GM19452 (cell line): Measurements from ENCODE around the gene SCRN2.

ENCODE experiments used
- ATAC-seq: cut with Tn5 transposase; IDR thresholded peaks from one replicate; pipeline ENCODE4 v1.9.1; 2021; ENCODE audit not compliant: unreplicated experiment

Gene SCRN2

DNA sequence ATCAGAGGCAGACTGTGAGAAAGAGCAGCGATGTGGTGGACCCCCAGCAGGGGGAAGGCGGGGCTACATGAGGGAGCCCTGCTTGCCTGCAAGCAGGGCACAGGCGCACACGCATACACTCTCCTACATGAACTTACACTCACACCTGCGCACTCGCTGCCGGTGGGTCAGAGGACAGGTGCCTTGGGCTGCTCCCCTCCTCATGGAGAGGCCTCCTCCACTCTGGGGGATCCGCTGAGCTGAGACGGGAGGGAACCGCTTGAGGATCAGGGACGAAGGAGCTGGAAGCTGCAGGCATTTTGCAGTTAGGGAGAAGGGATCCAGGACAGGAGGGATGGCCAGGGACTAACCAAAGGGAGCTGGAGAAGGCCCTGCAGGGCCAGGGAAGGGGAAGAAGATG is 33.7 kb downstream of the SCRN2 start:
- ATAC-seq: no peak

DNA sequence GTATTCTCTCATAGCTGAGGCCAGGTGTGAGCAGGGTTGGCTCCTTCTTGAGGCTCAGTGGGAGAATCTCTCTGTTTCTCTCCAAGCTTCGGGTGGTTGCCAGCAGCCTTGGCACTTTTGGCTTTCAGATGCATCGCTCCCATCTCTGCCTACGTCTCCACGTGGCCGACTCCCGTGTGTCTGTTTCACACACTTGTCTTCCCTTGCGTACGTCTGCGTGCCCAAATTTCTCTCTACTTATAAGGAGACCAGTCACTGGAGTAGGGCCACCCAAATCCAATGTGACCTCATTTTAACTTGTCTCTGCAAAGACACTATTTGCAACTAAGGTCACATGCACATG is 34.2 kb downstream of the SCRN2 start:
- ATAC-seq: no peak

DNA sequence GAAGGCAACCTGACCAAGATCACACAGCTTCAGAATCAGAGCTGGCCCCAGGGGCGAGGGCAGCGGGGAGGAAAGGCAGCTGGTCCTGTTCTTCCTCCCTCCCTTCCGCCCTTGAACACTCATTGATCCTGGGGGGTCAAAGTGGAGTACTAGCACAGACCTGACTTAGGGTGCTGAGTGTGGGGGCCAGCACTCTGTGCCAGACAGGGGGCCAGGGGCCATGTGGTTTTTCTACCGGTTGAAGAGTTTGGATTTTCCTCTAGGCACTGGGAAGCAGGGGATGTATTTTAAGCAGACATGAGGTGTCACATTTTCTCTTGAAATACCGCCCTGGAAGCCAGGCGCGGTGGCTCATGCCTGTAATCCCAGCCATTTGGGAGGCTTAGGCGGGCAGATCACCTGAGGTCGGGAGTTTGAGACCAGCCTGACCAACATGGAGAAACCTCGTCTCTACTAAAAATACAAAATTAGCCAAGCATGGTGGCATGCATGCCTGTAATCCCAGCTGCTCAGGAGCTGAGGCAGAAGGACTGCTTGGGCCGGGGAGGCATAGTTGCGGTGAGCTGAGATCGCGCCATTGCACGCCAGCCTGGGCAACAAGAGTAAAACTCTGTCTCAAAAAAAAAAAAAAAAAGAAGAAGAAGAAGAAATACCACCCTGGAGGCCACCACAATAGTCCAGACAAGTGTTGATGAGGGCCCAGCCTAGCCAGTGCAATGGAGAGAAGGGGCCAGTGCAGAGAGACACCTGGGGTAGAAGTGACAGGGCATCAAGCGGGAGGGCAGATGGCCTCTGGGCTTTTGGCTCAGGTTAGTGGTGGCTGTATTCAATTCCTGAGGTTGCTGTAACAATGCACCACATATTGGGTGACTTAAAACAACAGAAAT is 34.8 kb downstream of the SCRN2 start:
- ATAC-seq: no peak

DNA sequence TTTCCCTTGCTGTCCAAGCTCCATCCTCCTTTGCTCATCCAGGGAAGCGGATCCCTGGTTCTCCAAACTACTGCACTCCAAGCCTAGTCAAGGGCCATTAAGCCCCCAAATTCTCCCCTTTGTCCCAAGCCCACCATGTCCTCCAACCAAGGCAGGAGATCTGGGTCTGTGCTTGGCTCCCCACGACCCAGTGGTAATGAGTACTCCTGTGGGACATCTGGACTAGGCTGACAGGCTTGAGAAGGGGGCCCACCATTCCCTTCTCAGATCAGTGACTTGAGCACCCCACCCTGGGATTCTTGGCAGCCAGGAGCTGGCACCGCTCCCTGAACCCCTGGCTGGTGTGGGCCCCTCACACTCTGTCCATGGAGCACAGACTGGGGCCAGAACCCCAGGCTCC is 36.6 kb downstream of the SCRN2 start:
- ATAC-seq: no peak

DNA sequence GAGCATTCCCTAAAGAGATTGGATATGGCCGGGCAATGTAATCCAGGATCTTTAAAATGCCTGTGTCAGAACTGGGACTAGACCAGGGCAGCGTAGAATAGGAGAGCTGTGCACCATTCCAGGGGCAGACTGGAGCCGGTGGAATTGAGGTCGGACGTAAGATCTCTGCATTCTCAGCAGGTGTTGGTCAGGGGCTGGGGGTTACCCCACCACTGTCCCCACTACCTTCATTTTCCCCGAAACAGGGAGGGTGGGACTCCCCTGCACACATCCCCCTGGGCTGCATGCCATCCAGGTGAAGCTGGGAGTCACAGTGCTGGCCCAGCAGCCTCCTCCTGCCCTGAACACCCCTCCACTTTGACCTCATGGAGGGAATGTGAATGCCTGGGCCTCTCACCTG is 37.3 kb downstream of the SCRN2 start:
- ATAC-seq: no peak

DNA sequence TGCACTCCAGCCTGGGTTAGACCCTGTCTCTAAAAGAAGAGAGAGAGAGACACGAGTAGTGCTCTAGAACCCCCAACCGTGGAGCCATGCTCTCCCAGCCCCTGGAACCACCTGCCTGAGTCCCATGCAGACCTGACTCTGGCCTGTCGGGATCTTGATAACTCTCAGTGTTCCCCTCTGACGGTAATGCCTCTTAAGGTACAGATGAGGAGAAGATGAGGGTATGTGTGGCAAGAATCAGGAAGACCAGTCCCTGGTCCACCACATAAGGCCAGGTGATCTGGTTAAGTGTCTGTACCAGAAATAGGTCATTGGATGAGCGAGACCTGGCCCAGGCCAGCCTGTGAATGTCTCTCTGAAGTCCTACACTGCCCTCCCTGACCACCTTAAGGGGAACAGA is 37.9 kb downstream of the SCRN2 start:
- no peak for ATAC-seq

DNA sequence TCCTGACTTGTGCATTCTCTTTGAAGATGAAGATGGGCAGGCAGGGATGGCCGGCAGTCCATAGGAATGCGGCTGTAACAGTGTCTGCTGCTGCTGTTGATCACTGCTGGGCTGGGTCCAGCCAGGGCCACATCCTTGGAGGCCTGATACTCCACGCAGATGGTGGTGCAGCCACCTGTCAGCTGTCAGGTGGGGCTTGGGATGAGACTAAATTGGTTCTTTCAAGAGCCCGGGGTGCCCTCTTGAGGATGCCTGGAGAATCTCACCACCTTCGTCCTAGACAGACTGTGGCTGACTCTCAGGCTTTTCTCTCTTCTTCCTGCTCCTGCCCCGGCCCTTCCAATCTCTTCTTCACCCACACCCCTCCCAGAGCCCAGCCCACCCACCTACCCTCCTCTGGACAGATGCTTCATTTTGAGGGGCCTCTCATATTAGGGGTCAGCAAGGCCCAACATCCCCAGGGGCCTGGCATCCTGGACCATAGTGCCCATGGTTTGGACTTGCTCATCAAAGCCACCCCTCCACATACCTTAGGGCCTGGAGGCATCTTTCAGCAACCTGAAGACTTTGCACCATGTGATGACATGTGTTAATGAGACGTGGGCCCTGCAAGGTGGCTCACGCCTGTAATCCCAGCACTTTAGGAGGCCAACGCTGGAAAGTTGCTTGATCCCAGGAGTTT is 38.6 kb downstream of the SCRN2 start:
- no peak for ATAC-seq

DNA sequence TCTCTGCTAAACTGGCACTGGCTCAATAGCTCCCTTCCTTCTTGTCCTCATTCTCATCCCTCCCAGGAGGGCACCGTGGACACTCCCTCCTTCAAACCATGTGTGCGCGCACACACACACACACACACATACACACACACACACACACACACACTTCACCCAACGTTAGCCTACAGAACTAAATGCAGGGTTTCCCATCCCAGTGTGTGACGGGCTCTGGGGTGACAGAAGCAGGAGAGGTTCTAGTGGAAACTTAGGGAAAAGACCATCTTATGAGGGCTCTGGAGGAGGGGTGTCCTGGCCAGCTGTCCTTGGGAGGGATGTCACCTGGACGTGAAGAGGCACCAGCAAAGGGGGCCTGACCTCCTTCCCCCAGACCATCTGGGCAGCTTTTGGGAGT is 39.2 kb downstream of the SCRN2 start:
- no peak for ATAC-seq

DNA sequence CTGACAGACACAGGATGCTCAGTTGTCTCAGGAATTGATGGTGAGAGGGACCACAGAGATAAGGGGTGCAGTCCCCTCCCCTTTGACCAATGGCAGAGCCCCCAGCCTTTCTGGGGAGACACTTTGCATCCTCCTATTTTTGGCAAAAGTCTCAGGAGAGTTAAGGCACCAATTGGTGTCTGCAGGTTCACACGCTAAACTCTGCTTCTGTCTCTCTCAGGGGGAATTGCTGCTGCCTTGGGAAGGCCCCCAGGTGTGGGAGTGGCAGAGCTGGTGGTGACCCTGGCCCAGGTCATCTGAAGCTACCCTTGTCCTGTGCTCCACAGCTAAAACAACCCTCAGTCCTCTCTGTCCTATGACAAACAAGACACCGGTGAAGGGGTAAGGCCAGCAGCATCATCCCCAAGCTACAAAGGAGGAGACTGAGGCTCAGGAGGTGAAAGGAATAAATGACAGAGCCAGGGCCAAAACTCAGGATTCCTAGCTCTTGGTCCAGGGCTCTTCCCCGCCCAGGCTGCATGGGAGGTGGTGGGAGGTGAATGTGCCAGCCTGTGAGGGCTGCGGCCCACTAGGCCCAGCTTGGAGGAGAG is 39.8 kb downstream of the SCRN2 start:
- ATAC-seq: no peak

DNA sequence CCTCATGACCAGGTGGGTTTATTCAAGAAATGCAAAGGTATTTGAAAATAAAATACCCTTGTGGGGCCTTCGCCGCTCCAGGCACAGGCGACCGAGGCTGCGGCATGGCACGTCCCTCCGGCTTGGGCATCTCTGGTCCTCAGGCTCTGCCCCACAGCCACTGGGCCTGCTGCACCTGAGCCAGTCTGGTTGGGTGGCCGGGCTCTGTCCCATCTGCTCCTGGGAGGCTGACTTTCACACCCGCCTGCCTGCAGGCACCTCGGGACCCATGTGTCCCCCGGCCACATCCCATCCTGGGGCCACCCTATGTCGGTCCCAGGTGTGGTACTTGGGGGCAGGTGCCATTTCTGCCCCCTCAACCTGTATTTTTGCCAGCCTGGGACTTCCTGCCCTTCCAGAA is 40.4 kb downstream of the SCRN2 start:
- no peak for ATAC-seq

DNA sequence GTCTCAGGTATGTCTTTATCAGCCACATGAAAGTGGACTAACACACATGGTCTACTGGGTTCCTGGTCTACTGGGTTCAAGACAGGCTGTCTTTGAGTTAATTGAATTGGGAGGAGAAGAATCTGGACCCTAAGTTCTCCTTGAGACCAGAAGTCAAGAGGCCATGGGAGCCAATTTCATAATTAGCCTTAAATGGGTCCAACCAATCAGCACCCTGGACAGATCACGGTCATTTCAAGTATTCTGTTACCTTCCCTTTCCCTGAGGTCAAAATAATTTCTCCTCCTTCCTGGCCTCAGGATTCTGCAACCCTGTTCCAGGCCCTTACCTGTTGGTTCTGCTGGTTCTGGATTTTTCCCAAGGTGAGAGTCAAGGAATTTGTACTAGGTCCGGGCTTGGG is 43.3 kb downstream of the SCRN2 start:
- ATAC-seq: no peak

DNA sequence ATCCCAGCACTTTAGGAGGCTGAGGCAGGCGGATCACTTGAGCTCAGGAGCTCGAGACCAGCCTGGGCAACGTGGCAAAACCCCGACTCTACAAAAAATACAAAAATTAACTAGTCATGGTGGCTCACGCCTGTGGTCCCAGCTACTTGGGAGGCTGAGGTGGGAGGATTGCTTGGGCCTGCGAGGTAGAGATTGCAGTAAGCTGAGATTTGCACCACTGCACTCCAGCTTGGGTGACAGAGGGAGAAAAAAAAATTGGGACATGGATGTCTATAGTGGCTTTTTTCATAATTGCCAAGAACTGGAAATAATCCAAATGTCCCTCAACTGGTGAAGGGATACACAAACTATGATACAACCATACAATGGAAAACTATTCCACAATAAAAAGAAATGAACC is 48.1 kb downstream of the SCRN2 start:
- no peak for ATAC-seq

DNA sequence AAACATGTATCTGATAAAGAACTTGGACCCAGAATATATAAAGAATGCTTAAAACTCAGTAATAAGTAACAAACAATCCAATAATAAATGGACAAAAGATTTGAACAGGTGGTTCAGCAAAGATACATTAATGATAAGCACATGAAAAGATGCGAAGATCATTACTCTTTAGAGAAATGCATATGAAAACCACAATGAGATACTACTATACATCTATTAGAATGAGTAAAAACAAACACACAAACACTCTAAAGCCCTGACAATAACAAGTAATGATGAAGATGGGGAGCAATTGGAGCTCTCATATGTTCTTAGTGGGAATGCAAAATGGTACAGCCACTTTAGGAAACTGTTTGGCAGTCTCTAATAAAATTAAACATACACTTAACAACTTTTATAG is 48.6 kb downstream of the SCRN2 start:
- ATAC-seq: no peak

DNA sequence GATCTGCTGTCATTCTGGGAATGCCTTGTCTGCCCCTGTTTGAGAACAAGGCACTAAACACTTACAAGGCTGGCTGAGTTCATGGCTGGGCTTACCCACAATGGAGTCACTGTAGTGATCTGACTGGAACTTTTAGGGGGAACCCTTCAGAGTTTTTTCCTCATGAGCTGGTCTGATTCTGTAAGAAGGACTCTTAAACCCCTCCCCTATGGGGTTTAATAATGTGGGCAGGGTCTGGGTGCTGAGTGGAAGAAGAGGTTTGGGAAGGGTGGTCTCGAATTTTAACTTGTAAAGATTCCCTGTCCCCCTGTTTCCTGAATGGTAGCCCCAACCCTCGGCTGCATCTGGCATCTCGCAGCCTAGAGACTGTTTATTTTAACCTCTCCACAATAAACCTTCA is 50.0 kb downstream of the SCRN2 start:
- no peak for ATAC-seq

DNA sequence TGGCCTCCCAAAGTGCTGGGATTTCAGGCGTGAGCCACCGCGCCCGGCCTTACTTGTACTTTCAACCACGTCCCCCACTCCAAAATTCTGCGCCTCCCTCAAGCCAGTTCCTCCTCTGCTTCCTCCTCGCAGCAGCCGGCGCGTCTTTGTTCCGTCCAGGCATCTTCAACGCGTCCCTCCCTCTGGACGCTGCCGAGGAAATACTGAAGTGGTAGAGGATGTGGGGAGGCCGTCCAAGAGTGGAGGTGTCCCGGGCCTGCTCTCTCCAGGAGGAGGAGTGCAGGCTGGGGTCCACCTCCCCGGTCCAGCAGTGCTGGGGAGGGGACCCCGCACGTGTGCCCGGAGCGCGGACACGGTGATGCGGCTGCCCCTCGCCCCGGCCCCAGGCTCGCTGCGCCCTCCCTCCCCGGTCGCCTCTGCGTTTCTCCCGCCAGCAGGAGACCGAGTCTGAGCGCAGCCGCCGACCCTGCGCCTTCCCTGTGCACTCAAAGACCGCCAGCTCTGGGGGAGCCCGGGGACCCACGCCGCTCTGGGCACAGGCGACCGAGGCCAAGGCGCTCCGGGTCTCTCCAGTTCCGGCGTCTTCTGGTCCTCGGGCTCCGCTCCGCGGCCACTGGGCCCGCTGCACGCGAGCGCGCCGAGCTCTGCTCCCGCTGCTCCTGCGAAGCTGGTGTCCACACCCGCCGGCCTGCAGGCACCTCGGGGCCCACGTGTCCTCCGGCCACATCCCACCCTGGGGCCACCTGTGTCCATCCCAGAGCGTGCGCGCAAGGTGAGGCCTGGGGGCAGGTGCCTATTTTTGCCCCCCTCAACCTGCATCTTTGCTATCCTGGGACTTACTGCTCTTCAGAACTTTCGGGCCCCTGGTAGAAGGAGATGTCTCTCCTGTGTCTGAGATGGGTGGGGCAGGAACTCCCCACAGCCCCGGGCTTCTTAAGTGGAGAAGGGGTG is 51.2 kb downstream of the SCRN2 start:
- no peak for ATAC-seq
